ENCODE results near the gene SMAP2.

GRCh38 chr1:40344597-40344996 is 28.9 kb upstream of the SMAP2 start:
- TF ChIP-seq CTCF (IDR thresholded peaks at IDR 0.05; ENCODE audit: low read length) (no peak), EZH2 (optimal IDR thresholded peaks at IDR 0.05; ENCODE audit: low read depth, low read length) (no peak), EZH2phosphoT487 (IDR thresholded peaks at IDR 0.05; ENCODE audit: low read length) (no peak)

Measured in MM.1S (cell line).